SJSA1 (cell line): Measurements from ENCODE around the gene RAVER2. TPM values are rescaled to one million over a fixed set of nuclear protein-coding genes. Genes with fewer than 3 reads are reported as not detected.

ENCODE experiments used
- DNase-seq, 2 experiments: peaks; one replicate each; pipeline ENCODE4 v3.0.0-alpha.2; 2015 to 2020; ENCODE audit warnings: low spot score in 2 of 2, low read depth in 1 of 2
- H3K27ac ChIP-seq: fragments of 250-450 bp; sonication (Bioruptor Pico); 2 replicates; pipeline ENCODE4 v1.5.1; 2020; ENCODE audit warnings: mild to moderate bottlenecking, moderate library complexity
- H3K27me3 ChIP-seq: fragments of 250-450 bp; sonication (Bioruptor Pico); replicated peaks from 2 replicates; pipeline ENCODE4 v1.5.1; 2020; ENCODE audit warnings: mild to moderate bottlenecking, moderate library complexity
- H3K36me3 ChIP-seq: fragments of 250-450 bp; sonication (Bioruptor Pico); 2 replicates; pipeline ENCODE4 v1.5.1; 2020; ENCODE audit warnings: mild to moderate bottlenecking
- H3K4me1 ChIP-seq: fragments of 250-450 bp; sonication (Bioruptor Pico); replicated peaks from 2 replicates; pipeline ENCODE4 v1.6.1; 2021; ENCODE audit warnings: mild to moderate bottlenecking
- H3K4me3 ChIP-seq: fragments of 250-450 bp; sonication (Bioruptor Pico); 2 replicates; pipeline ENCODE4 v1.5.1; 2020; ENCODE audit warnings: mild to moderate bottlenecking
- H3K9me3 ChIP-seq: fragments of 250-450 bp; sonication (Bioruptor Pico); replicated peaks from 2 replicates; pipeline ENCODE4 v1.5.1; 2020; ENCODE audit warnings: mild to moderate bottlenecking
- total RNA-seq: library from RNA; depleted of rRNA; stranded (reverse); fragments of >200 nt; shearing (Covaris generic); gene quantifications from 2 replicates; pipeline ENCODE4 v1.2.3, GENCODE V29; 2014

The RAVER2 gene
- total RNA-seq, 1 experiment from 2014 or later = 0.47 TPM

- no peak for DNase-seq
- H3K36me3 ChIP-seq = peaks cover 43% of the 10 kb centered on the region
- no peak overlapping the region for H3K27ac ChIP-seq
- no peaks in the 10 kb centered on the region for H3K27me3 ChIP-seq
- no peak overlapping the region for H3K4me3 ChIP-seq
- H3K4me1 ChIP-seq = no peaks in the 10 kb centered on the region
- no peaks in the 10 kb centered on the region for H3K9me3 ChIP-seq
Observed at GRCh38 chr1:64848136-64848535, 103.3 kb downstream of the RAVER2 start.

- H3K36me3 ChIP-seq = peaks cover 43% of the 10 kb centered on the region
Observed at GRCh38 chr1:64848803-64849202, 103.9 kb downstream of the RAVER2 start.

GRCh38 chr1:64849942-64850341 lies 105.1 kb downstream of the RAVER2 start:
- Histone ChIP-seq H3K36me3 (peaks cover 45% of the 10 kb centered on the region), H3K27me3 (no peaks in the 10 kb centered on the region), H3K9me3 (no peaks in the 10 kb centered on the region), H3K4me1 (no peaks in the 10 kb centered on the region), H3K27ac (no peak overlapping the region), H3K4me3 (no peak overlapping the region)
- DNase-seq = no peak

More at GRCh38 chr1:64848803-64849202, 103.9 kb downstream of the RAVER2 start:
- Histone ChIP-seq H3K9me3 (no peaks in the 10 kb centered on the region), H3K27me3 (no peaks in the 10 kb centered on the region), H3K27ac (no peak overlapping the region), H3K4me3 (no peak overlapping the region), H3K4me1 (no peaks in the 10 kb centered on the region)
- no peak for DNase-seq

GRCh38 chr1:64850846-64851245 lies 106.0 kb downstream of the RAVER2 start:
- H3K9me3 ChIP-seq = no peaks in the 10 kb centered on the region
- no peaks in the 10 kb centered on the region for H3K4me1 ChIP-seq
- no peak for DNase-seq
- no peak overlapping the region for H3K4me3 ChIP-seq
- H3K27ac ChIP-seq = no peak overlapping the region
- no peaks in the 10 kb centered on the region for H3K27me3 ChIP-seq
- peaks cover 50% of the 10 kb centered on the region for H3K36me3 ChIP-seq

- Histone ChIP-seq H3K4me1 (no peaks in the 10 kb centered on the region), H3K27ac (no peak overlapping the region), H3K36me3 (peaks cover 55% of the 10 kb centered on the region), H3K4me3 (no peak overlapping the region), H3K9me3 (no peaks in the 10 kb centered on the region), H3K27me3 (no peaks in the 10 kb centered on the region)
- no peak for DNase-seq
Observed at GRCh38 chr1:64851664-64852063, 106.8 kb downstream of the RAVER2 start.

GRCh38 chr1:64854674-64855073 lies 109.8 kb downstream of the RAVER2 start:
- no peak overlapping the region for H3K27ac ChIP-seq
- H3K4me1 ChIP-seq = no peaks in the 10 kb centered on the region
- no peaks in the 10 kb centered on the region for H3K9me3 ChIP-seq
- no peaks in the 10 kb centered on the region for H3K27me3 ChIP-seq
- H3K36me3 ChIP-seq = peaks cover 74% of the 10 kb centered on the region
- no peak overlapping the region for H3K4me3 ChIP-seq
- no peak for DNase-seq

- Histone ChIP-seq H3K4me3 (no peak overlapping the region), H3K9me3 (no peaks in the 10 kb centered on the region), H3K36me3 (peaks cover 75% of the 10 kb centered on the region), H3K4me1 (no peaks in the 10 kb centered on the region), H3K27ac (no peak overlapping the region), H3K27me3 (no peaks in the 10 kb centered on the region)
- no peak for DNase-seq
Observed at GRCh38 chr1:64855557-64855956, 110.7 kb downstream of the RAVER2 start.

GRCh38 chr1:64856553-64856952 lies 111.7 kb downstream of the RAVER2 start:
- Histone ChIP-seq H3K36me3 (peaks cover 71% of the 10 kb centered on the region), H3K9me3 (no peaks in the 10 kb centered on the region), H3K4me3 (no peak overlapping the region), H3K4me1 (no peaks in the 10 kb centered on the region), H3K27ac (no peak overlapping the region), H3K27me3 (no peaks in the 10 kb centered on the region)
- no peak for DNase-seq

- Histone ChIP-seq H3K36me3 (peaks cover 71% of the 10 kb centered on the region), H3K4me3 (no peak overlapping the region), H3K27ac (no peak overlapping the region), H3K4me1 (no peaks in the 10 kb centered on the region), H3K27me3 (no peaks in the 10 kb centered on the region), H3K9me3 (no peaks in the 10 kb centered on the region)
- no peak for DNase-seq
Observed at GRCh38 chr1:64857347-64857746, 112.5 kb downstream of the RAVER2 start.

GRCh38 chr1:64861611-64862010 lies 116.7 kb downstream of the RAVER2 start:
- no peak for DNase-seq

GRCh38 chr1:64864018-64864940 lies 119.4 kb downstream of the RAVER2 start:
- H3K27me3 ChIP-seq = no peaks in the 10 kb centered on the region

More at GRCh38 chr1:64861611-64862010, 116.7 kb downstream of the RAVER2 start:
- H3K27me3 ChIP-seq = no peaks in the 10 kb centered on the region
- H3K4me3 ChIP-seq = no peak overlapping the region
- no peaks in the 10 kb centered on the region for H3K9me3 ChIP-seq
- H3K4me1 ChIP-seq = no peaks in the 10 kb centered on the region
- peaks cover 44% of the 10 kb centered on the region for H3K36me3 ChIP-seq
- H3K27ac ChIP-seq = no peak overlapping the region

GRCh38 chr1:64865105-64865757 lies 120.4 kb downstream of the RAVER2 start:
- H3K36me3 ChIP-seq = peaks cover 37% of the 10 kb centered on the region
- H3K4me1 ChIP-seq = no peaks in the 10 kb centered on the region
- no peak overlapping the region for H3K4me3 ChIP-seq
- H3K27me3 ChIP-seq = no peaks in the 10 kb centered on the region
- H3K9me3 ChIP-seq = no peaks in the 10 kb centered on the region
- no peak for DNase-seq
- H3K27ac ChIP-seq = no peak overlapping the region

More at GRCh38 chr1:64864018-64864940, 119.4 kb downstream of the RAVER2 start:
- Histone ChIP-seq H3K4me3 (no peak overlapping the region), H3K36me3 (peaks cover 34% of the 10 kb centered on the region), H3K4me1 (no peaks in the 10 kb centered on the region), H3K9me3 (no peaks in the 10 kb centered on the region), H3K27ac (no peak overlapping the region)
- peak in 1 of 2 experiments; percentile 15 for DNase-seq

GRCh38 chr1:64866689-64867088 lies 121.8 kb downstream of the RAVER2 start:
- peaks cover 43% of the 10 kb centered on the region for H3K36me3 ChIP-seq
- H3K4me1 ChIP-seq = no peaks in the 10 kb centered on the region
- DNase-seq = no peak
- no peaks in the 10 kb centered on the region for H3K9me3 ChIP-seq
- no peak overlapping the region for H3K4me3 ChIP-seq
- no peak overlapping the region for H3K27ac ChIP-seq
- no peaks in the 10 kb centered on the region for H3K27me3 ChIP-seq

- H3K36me3 ChIP-seq = peaks cover 44% of the 10 kb centered on the region
- H3K4me3 ChIP-seq = no peak overlapping the region
- no peaks in the 10 kb centered on the region for H3K9me3 ChIP-seq
- no peaks in the 10 kb centered on the region for H3K27me3 ChIP-seq
- H3K27ac ChIP-seq = no peak overlapping the region
- no peaks in the 10 kb centered on the region for H3K4me1 ChIP-seq
- DNase-seq = no peak
Observed at GRCh38 chr1:64867266-64867665, 122.4 kb downstream of the RAVER2 start.
